Renal pelvis (tissue), 4 donors: ENCODE results near the gene PTPRM. TPM values are rescaled to one million over a fixed set of nuclear protein-coding genes. Genes with fewer than 3 reads are reported as not detected.

Source experiments
- DNase-seq: peaks from one replicate; pipeline ENCODE4 v3.0.0-alpha.2; 2013
- polyA plus RNA-seq, 3 donors: library from polyadenylated mRNA; unstranded; fragments of 120-200 nt; gene quantifications; one replicate each; pipeline ENCODE4 v1.2.1, GENCODE V29; 2013; ENCODE audit not compliant: insufficient read length in 3 of 3

PTPRM gene
- polyA plus RNA-seq, 3 donors: 77.7 to 97.3 (median 83.7) TPM

GRCh38 chr18:8169722-8170121 is 602.6 kb downstream of the PTPRM start:
- no peak for DNase-seq

DNA sequence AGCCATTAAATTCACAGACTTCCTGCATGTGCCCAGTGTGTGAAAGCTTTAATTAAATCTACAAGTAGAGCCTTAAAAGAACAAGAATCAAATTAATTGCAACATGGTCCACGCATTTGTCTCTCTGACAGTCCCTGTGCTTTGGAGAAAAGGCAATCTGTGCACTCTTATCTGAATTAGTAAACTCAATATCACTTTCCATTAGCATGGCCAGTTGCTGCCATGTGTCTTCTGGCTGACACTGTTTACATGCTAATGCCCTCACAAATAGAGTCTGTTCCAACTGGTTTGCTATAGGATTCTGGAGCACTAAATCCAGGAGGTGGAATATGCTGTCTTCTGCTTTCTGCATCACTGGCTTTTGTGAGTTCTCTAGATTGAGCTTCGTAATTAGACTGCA is 607.7 kb downstream of the PTPRM start:
- DNase-seq: no peak

DNA sequence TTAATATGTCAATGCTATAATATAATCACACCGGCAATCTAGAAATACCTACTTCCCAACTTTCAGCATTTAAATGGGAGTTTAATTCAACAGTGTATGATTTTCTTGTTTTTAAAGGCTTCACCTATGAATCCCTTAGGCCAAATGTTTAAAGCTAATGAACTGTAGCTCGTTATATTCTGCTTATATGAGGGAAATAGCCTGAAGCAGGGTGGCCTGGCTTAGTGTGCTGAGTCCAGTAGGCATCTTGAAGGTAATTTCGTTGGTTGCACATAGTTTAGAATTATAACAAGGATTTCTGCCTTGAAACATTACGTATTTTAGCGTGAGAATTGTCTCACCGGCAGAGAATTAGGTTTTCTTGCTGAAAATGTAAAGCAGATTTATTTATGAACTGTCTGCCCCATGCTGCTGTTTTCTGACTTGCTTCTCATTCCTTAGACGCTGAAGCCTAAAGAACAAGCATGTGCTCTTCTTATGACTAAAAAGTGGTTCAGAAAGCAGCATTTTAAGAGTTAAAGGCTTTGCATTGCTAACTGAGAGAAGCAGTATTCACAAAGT is 608.5 kb downstream of the PTPRM start:
- peak; percentile 24 for DNase-seq

DNA sequence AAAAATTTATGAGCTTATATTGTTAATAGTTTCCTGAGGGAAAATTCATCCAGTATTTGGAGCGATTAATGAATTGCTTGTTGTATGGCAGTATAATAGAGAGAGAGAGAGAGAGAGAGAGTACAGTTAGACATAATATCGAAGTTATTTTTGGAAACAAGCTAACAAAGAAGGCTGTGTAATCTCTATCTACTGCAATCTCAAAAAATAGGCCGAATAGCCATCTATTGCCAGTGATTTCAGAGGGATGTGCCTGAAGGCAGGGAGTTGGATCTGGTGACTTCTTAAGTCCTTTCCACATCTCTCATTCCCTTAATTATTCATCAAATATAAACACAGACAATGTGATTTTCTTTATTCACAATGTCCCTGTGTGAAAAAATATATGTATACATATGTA is 609.0 kb downstream of the PTPRM start:
- no peak for DNase-seq

- no peak for DNase-seq
Measured at GRCh38 chr18:8176554-8176953, 609.4 kb downstream of the PTPRM start.

- no peak for DNase-seq
Measured at GRCh38 chr18:8177330-8178016, 610.4 kb downstream of the PTPRM start.

- DNase-seq: no peak
Measured at GRCh38 chr18:8186413-8186812, 619.3 kb downstream of the PTPRM start.

- no peak for DNase-seq
Measured at GRCh38 chr18:8188184-8188583, 621.1 kb downstream of the PTPRM start.

- DNase-seq: no peak
Measured at GRCh38 chr18:8190980-8191379, 623.9 kb downstream of the PTPRM start.

- DNase-seq: no peak
Measured at GRCh38 chr18:8194431-8194830, 627.3 kb downstream of the PTPRM start.

GRCh38 chr18:8196238-8196637 is 629.1 kb downstream of the PTPRM start:
- no peak for DNase-seq

GRCh38 chr18:8197499-8197898 is 630.4 kb downstream of the PTPRM start:
- DNase-seq: no peak

GRCh38 chr18:8207996-8208395 is 640.9 kb downstream of the PTPRM start:
- DNase-seq: no peak

DNA sequence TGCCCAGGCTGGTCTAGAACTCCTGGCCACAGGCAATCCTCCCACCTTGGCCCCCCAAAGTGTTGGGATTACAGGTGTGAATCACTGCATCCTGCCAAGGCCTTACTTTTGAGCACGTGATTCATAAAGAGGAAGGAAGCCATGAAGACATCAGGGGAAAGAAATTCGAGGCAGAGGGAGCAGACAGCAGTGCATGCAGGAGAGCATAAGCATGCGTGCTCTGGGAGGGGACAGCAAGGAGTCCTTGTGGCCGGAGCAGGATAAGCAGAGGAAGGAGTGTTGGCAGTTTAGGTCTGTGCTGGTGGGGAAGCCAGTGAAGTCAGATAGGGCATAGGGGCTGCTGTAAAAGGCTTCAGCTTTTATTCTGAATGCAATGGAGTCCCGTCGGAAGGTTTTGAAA is 641.6 kb downstream of the PTPRM start:
- DNase-seq: no peak

- DNase-seq: no peak
Measured at GRCh38 chr18:8212896-8213780, 646.0 kb downstream of the PTPRM start.

GRCh38 chr18:8215741-8216140 is 648.6 kb downstream of the PTPRM start:
- DNase-seq: no peak

GRCh38 chr18:8217051-8217564 is 650.0 kb downstream of the PTPRM start:
- peak; percentile 7 for DNase-seq

- no peak for DNase-seq
Measured at GRCh38 chr18:8218197-8218596, 651.1 kb downstream of the PTPRM start.

DNA sequence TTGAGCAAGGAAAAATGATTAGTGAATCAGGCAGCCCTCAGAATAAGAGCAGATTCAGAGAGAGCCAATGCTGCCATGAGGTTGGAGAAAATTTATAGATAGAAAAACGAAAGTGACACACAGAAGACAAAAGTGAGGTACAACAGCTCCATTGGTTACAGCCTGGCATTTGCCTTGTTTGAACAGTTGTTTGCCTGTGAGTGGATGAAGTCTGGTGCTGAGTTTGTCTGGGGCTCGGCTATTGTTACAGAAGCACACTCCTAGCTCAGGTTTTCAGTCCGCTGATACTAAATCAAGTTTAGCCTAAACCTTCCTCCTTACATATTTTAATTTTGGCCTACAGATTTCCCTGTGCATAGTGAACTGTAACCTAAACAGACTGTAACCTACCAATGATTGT is 654.3 kb downstream of the PTPRM start:
- DNase-seq: no peak

DNA sequence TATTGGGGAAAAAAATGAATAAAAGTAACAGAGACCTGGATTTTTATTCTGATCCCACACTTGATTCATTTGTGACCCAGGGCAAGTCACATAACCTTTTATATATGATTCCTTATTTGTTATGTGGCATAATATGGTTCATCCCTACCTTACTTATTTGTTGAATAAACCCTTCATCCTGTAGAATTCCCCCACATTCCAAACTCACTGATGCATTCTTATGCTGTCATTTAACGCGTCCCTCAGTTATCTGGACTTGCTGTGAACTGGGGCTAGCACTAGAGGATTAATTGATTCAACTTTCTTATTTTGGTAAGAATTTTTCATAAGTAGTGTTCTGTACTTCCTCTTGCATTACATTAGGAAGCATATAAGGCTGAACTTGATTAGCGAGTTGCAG is 657.5 kb downstream of the PTPRM start:
- no peak for DNase-seq

- no peak for DNase-seq
Measured at GRCh38 chr18:8229040-8229439, 661.9 kb downstream of the PTPRM start.

DNA sequence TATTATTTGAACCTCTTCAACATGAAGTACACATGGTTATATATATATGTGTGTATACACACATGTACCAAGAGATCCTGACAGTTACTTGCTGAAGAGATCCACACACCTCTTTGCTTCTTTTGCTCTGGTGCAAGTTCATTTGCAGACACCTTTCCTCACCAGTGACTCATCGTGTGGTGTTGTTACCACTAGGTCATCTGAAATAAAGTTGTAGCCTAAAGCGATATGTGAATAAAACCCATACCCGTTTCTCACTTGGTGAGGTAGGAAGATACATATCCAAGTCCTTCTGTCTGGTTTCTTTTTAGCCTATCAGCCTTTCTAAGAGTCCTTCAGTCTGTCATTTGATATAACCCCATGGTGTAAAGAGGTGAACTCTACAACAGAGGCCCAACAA is 662.7 kb downstream of the PTPRM start:
- DNase-seq: no peak

GRCh38 chr18:8231316-8231715 is 664.2 kb downstream of the PTPRM start:
- DNase-seq: no peak
